DOHH2 (cell line): ENCODE results near the gene GAB3.

Source experiments
- EZH2phosphoT487 ChIP-seq: fragments of 200-600 bp; sonication (generic); IDR thresholded peaks from 2 replicates; pipeline ENCODE4 v1.6.1; 2017; ENCODE audit warnings: borderline replicate concordance, mild to moderate bottlenecking, antibody characterized with exemption, low read length, moderate library complexity, mixed read lengths
- TF ChIP-seq, protein P1 (sequence below): fragments of 200-600 bp; sonication (generic); IDR thresholded peaks from one replicate; pipeline ENCODE4 v1.5.1; 2014; ENCODE audit warnings: antibody characterized with exemption, mild to moderate bottlenecking, low read depth, low read length; ENCODE audit not compliant: poor library complexity, severe bottlenecking

DNA sequence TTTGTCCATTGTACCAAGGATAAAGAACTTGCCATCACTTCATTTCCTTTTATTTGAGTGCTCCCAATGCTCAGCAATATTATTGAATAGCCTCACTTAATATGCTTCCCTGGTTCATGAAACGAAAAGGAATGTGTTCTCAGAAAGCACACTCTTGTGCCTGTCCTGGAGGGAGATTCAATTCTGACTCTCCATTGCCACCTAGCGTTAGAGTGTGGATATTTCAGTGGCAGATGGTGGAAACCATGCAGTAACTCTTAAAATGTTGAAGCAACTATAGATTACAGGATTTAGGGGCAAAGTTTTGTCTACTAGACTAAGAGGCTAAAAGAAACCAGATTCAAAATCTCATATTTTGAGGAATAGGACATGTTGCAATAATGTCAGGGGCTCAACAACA, 36.0 kb downstream of the GAB3 start:
- TF ChIP-seq, protein P1, sequence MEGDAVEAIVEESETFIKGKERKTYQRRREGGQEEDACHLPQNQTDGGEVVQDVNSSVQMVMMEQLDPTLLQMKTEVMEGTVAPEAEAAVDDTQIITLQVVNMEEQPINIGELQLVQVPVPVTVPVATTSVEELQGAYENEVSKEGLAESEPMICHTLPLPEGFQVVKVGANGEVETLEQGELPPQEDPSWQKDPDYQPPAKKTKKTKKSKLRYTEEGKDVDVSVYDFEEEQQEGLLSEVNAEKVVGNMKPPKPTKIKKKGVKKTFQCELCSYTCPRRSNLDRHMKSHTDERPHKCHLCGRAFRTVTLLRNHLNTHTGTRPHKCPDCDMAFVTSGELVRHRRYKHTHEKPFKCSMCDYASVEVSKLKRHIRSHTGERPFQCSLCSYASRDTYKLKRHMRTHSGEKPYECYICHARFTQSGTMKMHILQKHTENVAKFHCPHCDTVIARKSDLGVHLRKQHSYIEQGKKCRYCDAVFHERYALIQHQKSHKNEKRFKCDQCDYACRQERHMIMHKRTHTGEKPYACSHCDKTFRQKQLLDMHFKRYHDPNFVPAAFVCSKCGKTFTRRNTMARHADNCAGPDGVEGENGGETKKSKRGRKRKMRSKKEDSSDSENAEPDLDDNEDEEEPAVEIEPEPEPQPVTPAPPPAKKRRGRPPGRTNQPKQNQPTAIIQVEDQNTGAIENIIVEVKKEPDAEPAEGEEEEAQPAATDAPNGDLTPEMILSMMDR = peak; percentile 67
- TF ChIP-seq EZH2phosphoT487 = no peak
